Pancreas (tissue), 10 donors: Measurements from ENCODE around the gene NFATC3. TPM values are rescaled to one million over a fixed set of nuclear protein-coding genes. Genes with fewer than 3 reads are reported as not detected.
A peak's percentile ranks its signal among the peaks of the same experiment; 100 is the strongest.
"Not testable (repeated sequence)": the region's sequence is repeated elsewhere in the genome, so short reads cannot be mapped to it uniquely, and the experiment has no call there.

ENCODE experiments used
- ATAC-seq, 4 donors: fragments of 200-7000 bp; cut with Tn5 transposase; one replicate each; pipeline versions ENCODE4 v1.8.0 to v1.9.1; 2020; ENCODE audit warnings: mild to moderate bottlenecking in 4 of 4, moderate library complexity in 4 of 4
- DNase-seq, 6 donors: peaks; one replicate each; pipeline ENCODE4 v3.0.0-alpha.2; 2020
- FAIRE-seq: peaks from 2 replicates; lab custom pipeline; 2012; peaks lifted over from hg19 to GRCh38; lab: Jason Lieb, UNC
- H3K27ac ChIP-seq, 4 donors: fragments of 200-600 bp; sonication (generic); 1 replicate in 3 of 4; 2 replicates in 1 of 4; pipeline versions ENCODE4 v1.5.0 to v1.8.0; 2020
- H3K27me3 ChIP-seq, 4 donors: fragments of 200-600 bp; one replicate each; pipeline ENCODE4 v1.8.0; 2021
- H3K36me3 ChIP-seq, 3 donors: fragments of 200-600 bp; sonication (generic) in 1 of 3; one replicate each; pipeline versions ENCODE4 v1.5.0 to v1.8.0; 2020 to 2021
- H3K4me1 ChIP-seq, 3 donors: fragments of 200-600 bp; one replicate each; pipeline ENCODE4 v1.8.0; 2021
- H3K4me3 ChIP-seq, 4 donors: fragments of 200-600 bp; sonication (generic) in 2 of 4; one replicate each; pipeline versions ENCODE4 v1.5.0 to v1.8.0; 2020 to 2021
- H3K9me3 ChIP-seq, 4 donors: fragments of 200-600 bp; one replicate each; pipeline ENCODE4 v1.8.0; 2021
- CTCF ChIP-seq, 4 donors: fragments of 200-600 bp; sonication (generic) in 3 of 4; IDR thresholded peaks; one replicate each; pipeline versions ENCODE4 v1.5.0 to v1.8.0; 2021; ENCODE audit warnings: antibody characterized with exemption in 4 of 4
- WGBS, 2 donors: extraction: QIAGEN DNeasy Blood & Tissue Kit; methylation state at CpG; one replicate each; pipeline ENCODE4 v1.1.7; 2013; 5-methylcytosine and 5-hydroxymethylcytosine counted together
- intact Hi-C, 3 donors: fragments of 100-400 bp; cut with DNase I; formaldehyde crosslinking; loops; one replicate each; pipeline versions ENCODE4 v1.11.1 to v1.14.2; 2022
- polyA plus RNA-seq, 2 donors: library from polyadenylated mRNA; stranded (reverse); fragments of 200-250 nt; gene quantifications; one replicate each; pipeline ENCODE4 v1.2.3, GENCODE V29; 2013
- total RNA-seq, 6 donors: library from RNA; stranded (reverse); fragmentation: NEBNext Ultra II Directional in 4 of 6; extraction: Animal tissue kit (Norgen Biotek cat#: 25700) in 4 of 6; gene quantifications; one replicate each; pipeline versions ENCODE4 v1.2.1 to v1.2.4, GENCODE V29; 2021 to 2023
- donor health status: healthy with polysubstance abuse.
- donor health status: DM: no; HTN: no; CAD: no; lungs with moderate emphysema.
- donor health status: DM: no; HTN: no; CAD: no.
- donor health status: control.
- donor health status: control.
- donor health status: Bipolar disorder and iron deficiency.
- donor health status: DM: yes; HTN: yes; CAD: no.
- donor health status: DM: no; HTN: no; CAD: no.
- donor health status: DM: no; HTN: no; CAD: no.
- donor health status: DM: yes; HTN: yes; CAD: no.

Gene NFATC3
- total and polyA plus RNA-seq, 8 donors = 3.8 to 19.3 (median 12.5) TPM

- H3K9me3 ChIP-seq = no peaks in the 10 kb centered on the region
- FAIRE-seq (no peak), ATAC-seq (no peak), DNase-seq (no peak)
- intact Hi-C loops = no loop called here
- no peak overlapping the region for H3K27ac ChIP-seq
- no peaks in the 10 kb centered on the region for H3K27me3 ChIP-seq
- TF ChIP-seq CTCF (IDR thresholded peaks at IDR 0.05) = no peak
- H3K36me3 ChIP-seq = no peaks in the 10 kb centered on the region
- no peak overlapping the region for H3K4me3 ChIP-seq
- 96 to 97% methylated on average over 2 of the region's 2 CpGs for WGBS, 2 donors
- no peaks in the 10 kb centered on the region for H3K4me1 ChIP-seq
Measured at GRCh38 chr16:68162413-68162812, 77.2 kb downstream of the NFATC3 start.

- FAIRE-seq, H3K4me3 ChIP-seq, H3K27ac ChIP-seq, H3K9me3 ChIP-seq, H3K36me3 ChIP-seq, ATAC-seq, H3K27me3 ChIP-seq, H3K4me1 ChIP-seq, intact Hi-C loops: not testable (repeated sequence)
- DNase-seq = peak in 1 of 6 donors; percentile 40
- 96 to 98% methylated on average over 9 to 30 of the region's 31 CpGs for WGBS, 2 donors
Measured at GRCh38 chr16:68163275-68163674, 78.1 kb downstream of the NFATC3 start.

GRCh38 chr16:68166264-68166663 lies 81.1 kb downstream of the NFATC3 start:
- FAIRE-seq (no peak), ATAC-seq (no peak)

GRCh38 chr16:68179196-68179795 lies 94.1 kb downstream of the NFATC3 start:
- TF ChIP-seq CTCF (IDR thresholded peaks at IDR 0.05) = no peak
- intact Hi-C loops = no loop called here
- ATAC-seq (no peak), DNase-seq (no peak), FAIRE-seq (no peak)
- H3K27ac ChIP-seq = no peak overlapping the region
- no peaks in the 10 kb centered on the region for H3K4me1 ChIP-seq
- no peak overlapping the region for H3K4me3 ChIP-seq
- no peaks in the 10 kb centered on the region for H3K27me3 ChIP-seq
- H3K9me3 ChIP-seq = no peaks in the 10 kb centered on the region
- H3K36me3 ChIP-seq = peaks cover 0 to 19% (median 0%) of the 10 kb centered on the region in 3 donors
- 92 to 93% methylated on average over 2 of the region's 2 CpGs for WGBS, 2 donors

More at GRCh38 chr16:68166264-68166663, 81.1 kb downstream of the NFATC3 start:
- TF ChIP-seq CTCF (IDR thresholded peaks at IDR 0.05) = no peak
- no peaks in the 10 kb centered on the region for H3K9me3 ChIP-seq
- 81 to 87% methylated on average over 3 of the region's 3 CpGs for whole genome bisulfite sequencing, 2 donors
- intact Hi-C loops = no loop called here
- H3K27me3 ChIP-seq = no peaks in the 10 kb centered on the region
- no peaks in the 10 kb centered on the region for H3K4me1 ChIP-seq
- no peak for DNase-seq
- no peaks in the 10 kb centered on the region for H3K36me3 ChIP-seq
- no peak overlapping the region for H3K4me3 ChIP-seq
- no peak overlapping the region for H3K27ac ChIP-seq

GRCh38 chr16:68179855-68180254 lies 94.7 kb downstream of the NFATC3 start:
- 91% methylated on average over 4 of the region's 4 CpGs for WGBS, 2 donors
- Histone ChIP-seq H3K27me3 (no peaks in the 10 kb centered on the region), H3K9me3 (no peaks in the 10 kb centered on the region), H3K4me3 (no peak overlapping the region), H3K36me3 (peaks cover 0 to 14% (median 0%) of the 10 kb centered on the region in 3 donors), H3K4me1 (no peaks in the 10 kb centered on the region), H3K27ac (no peak overlapping the region)
- ATAC-seq = no peak
- no peak for FAIRE-seq
- no peak for TF ChIP-seq CTCF (IDR thresholded peaks at IDR 0.05)
- no peak for DNase-seq
- intact Hi-C loops = no loop called here
